ENCODE results near the gene SMIM14.
"Not testable (repeated sequence)": the region's sequence is repeated elsewhere in the genome, so short reads cannot be mapped to it uniquely, and the experiment has no call there.

Gene SMIM14

DNA sequence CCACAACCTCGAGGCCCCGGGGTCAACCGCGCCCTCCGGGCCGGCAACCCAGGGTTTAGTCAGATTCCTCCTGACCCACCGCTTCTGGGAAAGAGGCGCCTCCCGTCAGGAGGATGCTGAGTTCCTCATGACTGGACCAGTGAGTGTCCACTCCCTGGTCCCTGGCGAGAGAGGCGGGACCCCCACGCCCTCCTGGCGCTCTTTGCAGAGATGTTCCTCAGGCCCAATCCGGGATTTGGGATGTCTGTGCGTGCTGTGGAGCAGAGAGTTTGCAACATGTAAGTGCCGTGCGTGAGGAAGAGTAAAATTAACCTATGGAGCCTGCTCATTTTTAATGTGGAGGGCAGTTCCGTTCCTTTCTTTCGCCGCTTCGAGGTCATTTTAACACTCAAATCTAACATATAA, 110.6 kb downstream of the SMIM14 start:
- DNase-seq = no peak

DNA sequence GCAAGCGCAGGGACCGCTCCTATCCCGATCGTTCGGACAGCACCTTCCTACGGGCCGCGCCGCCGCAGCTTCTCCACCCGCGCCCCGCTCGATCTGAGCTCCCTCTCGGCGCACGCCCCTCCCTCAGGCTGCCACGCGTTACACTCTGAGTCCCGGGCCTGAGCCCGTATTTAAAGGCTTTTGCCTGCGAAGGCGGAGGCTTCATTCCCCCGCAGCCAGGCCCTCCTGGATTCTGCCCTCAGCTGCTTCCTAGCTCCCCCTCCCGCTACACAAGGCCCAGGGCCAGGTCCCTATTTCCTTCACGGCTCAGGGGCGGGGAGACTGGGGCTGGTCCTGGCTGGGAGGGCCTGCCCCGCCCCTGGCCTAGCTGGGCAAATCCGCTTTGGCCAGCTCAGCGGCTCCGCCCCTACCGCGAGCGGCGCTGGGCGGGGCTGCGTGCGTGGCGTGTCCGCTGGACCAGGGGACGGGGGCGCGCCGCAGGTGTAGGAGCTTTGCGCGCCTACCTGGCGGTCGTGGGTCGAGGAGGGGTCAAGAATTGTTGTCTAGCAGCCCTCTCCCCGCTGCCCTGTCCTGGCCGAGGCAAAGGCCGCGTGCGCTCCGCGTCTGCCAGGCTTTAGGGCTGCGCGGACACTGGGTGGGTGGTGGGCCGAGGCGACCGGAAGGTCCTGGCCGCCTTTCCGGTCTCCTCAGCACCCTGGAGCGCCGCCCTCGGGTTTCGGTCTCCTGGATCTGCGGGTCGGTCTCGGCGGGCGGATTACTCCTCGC, 111.2 kb downstream of the SMIM14 start, which contains the start of gene UGDH:
Gene UGDH, minus strand, starts transcription at position 144 of the 765 bp plus-strand sequence. CDS start 5,927 bp downstream, outside the sequence.
- DNase-seq = peak; percentile 100

DNA sequence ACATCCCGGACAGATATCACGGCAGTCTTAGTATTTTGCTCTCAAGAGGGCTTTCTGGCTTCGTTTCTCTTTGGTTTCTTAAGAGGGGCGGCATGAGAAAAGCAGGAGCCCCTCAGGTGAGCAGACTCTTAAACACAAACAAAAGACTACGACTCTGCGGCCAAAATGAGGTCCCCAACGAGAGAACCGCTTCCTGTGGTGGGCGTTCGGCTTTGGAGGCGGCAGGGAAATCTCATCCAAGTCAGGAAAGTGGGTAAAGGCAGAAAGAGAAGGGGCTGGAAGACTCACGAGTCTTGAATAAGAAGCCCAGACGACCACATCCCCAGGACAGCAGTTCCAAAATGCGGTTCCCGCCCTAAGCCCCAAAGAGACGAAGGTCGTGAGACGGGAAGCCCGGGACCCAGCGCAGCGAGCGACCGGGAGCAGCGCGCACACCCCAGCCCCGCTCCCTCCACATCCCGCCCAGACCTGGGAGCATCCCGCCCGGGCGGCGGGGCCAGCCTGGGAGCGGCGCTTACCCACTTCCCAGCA, 111.8 kb downstream of the SMIM14 start:
- peak; percentile 25 for DNase-seq

- DNase-seq = no peak
Measured at GRCh38 chr4:39525822-39526690, 112.6 kb downstream of the SMIM14 start.

GRCh38 chr4:39524161-39524957, 114.3 kb downstream of the SMIM14 start:
- no peak for DNase-seq

GRCh38 chr4:39522068-39522467, 116.6 kb downstream of the SMIM14 start:
- no peak for DNase-seq

DNA sequence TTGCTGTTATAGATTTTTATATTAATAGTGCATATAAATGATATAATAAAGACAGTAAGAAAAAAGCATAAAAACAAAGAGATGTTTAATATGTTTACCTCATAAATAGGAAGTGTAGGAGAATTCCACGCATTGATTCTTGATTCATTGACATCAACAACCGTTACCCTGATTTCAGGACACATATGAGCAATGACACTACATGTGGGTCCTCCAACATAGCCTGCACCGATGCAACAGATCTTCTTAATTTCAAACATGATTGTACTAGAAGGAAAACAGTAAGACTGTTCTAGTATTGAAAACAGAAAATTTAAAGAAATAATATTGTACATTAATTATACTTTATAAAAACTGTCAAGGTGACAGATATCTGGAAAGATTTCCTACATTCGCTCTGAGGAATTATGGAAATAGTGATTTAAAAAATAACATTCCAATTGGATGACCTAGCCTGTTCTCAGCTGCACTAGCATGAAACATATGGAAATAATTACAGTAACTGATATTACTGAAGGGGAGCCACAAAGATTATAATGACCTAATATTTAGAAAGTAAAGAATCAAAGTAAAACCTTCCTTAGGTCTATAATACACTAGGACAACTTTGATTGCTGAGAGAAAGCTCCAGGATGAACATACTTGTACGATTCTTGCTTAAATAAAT, 117.3 kb downstream of the SMIM14 start:
- peak; percentile 77 for DNase-seq

DNA sequence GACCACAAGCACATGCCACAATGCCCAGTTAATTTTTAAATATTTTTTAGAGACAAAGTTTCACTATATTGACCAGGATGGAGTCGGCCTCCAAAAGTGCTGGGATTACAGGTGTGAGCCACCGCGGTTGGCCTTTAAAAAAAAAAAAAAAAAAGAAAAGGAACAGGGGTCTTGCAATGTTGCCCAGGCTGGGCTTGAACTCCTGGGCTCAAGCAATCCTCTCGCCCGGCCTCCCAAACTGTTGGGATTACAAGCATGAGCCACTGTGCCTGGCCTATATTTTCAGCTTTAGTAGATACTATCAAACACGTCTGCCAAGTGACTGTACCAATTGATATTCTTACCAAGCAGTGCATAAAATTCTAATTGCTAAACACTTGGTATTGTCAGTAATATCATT, 120.2 kb downstream of the SMIM14 start:
- no peak for DNase-seq

- no peak for DNase-seq
Measured at GRCh38 chr4:39516407-39516966, 122.2 kb downstream of the SMIM14 start.

GRCh38 chr4:39515669-39516401, 122.8 kb downstream of the SMIM14 start:
- not testable (repeated sequence) for DNase-seq

GRCh38 chr4:39514888-39515401, 123.7 kb downstream of the SMIM14 start:
- DNase-seq = no peak

DNA sequence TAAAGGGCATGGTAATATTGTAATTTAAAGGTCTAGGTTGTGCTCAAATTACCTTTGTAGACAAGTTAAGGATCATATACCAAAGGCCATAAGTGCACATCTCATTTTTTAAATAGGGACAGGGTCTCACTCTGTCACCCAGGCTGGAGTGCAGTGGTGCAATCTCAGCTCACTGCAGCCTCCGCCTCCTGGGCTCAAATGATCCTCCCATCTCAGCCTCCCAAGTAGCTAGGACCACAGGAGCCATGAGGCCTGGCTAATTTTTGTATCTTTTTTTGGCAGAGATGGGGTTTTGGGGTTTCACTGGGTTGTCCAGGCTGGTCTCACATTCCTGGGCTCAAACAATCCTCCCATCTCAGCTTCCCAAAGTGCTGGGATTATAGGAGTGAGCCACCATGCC, 124.4 kb downstream of the SMIM14 start:
- not testable (repeated sequence) for DNase-seq

GRCh38 chr4:39510348-39510929, 128.2 kb downstream of the SMIM14 start:
- no peak for DNase-seq

DNA sequence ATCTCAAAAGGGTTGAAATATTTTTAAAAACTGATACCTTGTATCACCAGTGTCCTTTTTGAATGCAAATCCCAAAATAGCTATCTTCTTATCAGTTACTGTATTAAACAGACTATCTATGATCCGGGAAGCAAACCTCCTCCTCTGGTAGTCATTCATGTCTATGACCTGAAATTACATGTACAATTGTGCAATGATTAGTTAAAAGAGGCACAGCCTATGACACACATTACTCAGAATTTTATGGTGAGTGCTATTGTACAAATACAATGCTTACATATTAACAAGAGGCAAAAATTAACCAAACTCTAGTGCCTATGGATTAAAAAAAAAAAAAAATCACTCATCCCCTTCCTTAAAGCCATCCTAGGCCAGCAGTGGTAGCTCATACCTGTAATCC, 133.1 kb downstream of the SMIM14 start:
- DNase-seq = no peak

GRCh38 chr4:39504538-39504937, 134.1 kb downstream of the SMIM14 start:
- DNase-seq = no peak

DNA sequence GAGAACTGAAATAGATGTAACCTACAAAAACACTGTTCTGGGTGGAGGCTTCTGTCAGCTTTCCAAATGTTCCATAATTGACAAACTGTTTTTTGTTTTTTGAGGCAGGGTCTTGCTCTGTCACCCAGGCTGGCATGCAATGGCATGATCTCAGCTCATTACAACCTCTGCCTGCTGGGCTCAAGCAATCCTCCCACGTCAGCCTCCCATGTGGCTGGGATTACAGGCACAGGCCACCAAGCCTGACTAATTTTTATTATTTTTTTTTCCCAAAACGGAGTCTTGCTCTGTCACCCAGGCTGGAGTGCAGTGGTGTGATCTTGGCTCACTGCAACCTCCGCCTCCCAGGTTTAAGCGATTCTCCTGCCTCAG, 136.0 kb downstream of the SMIM14 start:
- not testable (repeated sequence) for DNase-seq

DNA sequence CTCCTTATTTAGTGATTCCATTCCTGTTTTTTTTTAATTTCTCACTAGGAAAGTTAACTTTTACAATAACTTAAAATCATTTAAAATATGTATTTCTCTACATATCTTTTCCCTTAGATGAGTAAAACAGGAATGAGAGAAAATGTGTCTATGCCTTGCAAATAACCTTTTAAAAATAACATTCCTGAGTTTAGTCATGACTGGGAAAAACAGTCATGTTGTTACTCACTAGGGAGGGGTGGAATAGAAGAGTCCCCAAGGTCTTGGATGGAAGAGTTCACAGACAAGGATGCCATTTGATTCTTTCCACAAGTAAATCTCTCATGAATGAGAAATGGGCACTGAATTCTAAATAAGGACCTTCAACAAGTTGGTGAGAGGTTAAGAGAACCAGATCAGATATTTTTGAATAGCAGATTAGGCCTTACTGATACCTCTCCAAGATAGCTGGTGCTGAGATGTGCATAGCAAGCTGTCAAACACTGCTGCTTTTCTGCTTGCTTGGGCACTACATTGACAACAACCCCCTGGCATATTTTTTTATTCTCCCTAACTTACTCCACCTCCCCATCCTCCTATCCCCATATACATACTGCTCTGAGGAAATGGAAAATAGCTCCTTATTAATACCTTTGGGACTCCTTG, 136.5 kb downstream of the SMIM14 start:
- DNase-seq = peak; percentile 74

DNA sequence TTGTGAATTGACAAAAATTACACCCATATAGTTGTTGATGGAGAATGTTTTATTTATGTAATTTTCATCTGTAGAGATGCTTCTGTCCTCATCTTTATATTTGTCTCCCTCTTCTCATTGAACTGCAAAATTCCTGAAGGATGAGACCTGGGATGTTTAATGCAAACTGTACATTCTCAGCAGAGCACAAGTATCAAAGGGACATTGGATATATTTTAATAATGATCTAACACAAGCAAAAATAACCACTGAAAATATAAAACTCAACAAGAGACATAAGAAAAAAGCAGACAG, 140.0 kb downstream of the SMIM14 start:
- no peak for DNase-seq

- no peak for DNase-seq
Measured at GRCh38 chr4:39497909-39498726, 140.5 kb downstream of the SMIM14 start.
